OCI-LY3 (cell line): Measurements from ENCODE around the gene ZNF74.
"Not testable (repeated sequence)": the region's sequence is repeated elsewhere in the genome, so short reads cannot be mapped to it uniquely, and the experiment has no call there.

Experiments used
- H2AFZ ChIP-seq: fragments of 200-600, 300-600 bp; shearing (Covaris generic); 2 replicates; pipeline ENCODE4 v1.6.0; 2014; ENCODE audit warnings: antibody characterized with exemption, low read depth, low read length
- H3K27ac ChIP-seq: fragments of 200-600, 300-600 bp; sonication (generic); 2 replicates; pipeline ENCODE4 v1.5.1; 2014; ENCODE audit warnings: mild to moderate bottlenecking, low read length, moderate library complexity, mixed read lengths
- H3K27me3 ChIP-seq: fragments of 200-600, 300-600 bp; sonication (generic); 2 replicates; pipeline ENCODE4 v1.6.1; 2014; ENCODE audit warnings: low read depth, low read length, mixed read lengths
- H3K36me3 ChIP-seq: fragments of 200-600, 300-600 bp; sonication (generic); replicated peaks from 2 replicates; pipeline ENCODE3; 2014; ENCODE audit warnings: low read depth, low read length, mixed read lengths
- H3K4me1 ChIP-seq: fragments of 300-600, 200-600 bp; sonication (generic); 2 replicates; pipeline ENCODE4 v1.6.1; 2014; ENCODE audit warnings: low read length, mixed read lengths
- H3K4me2 ChIP-seq: fragments of 200-600, 300-600 bp; sonication (generic); 2 replicates; pipeline ENCODE4 v1.6.1; 2014; ENCODE audit warnings: low read length, mixed read lengths
- H3K4me3 ChIP-seq: fragments of 300-600, 200-600 bp; sonication (generic); 2 replicates; pipeline ENCODE4 v1.5.1; 2014; ENCODE audit warnings: antibody characterized with exemption, mild to moderate bottlenecking, low read length, moderate library complexity
- H3K79me2 ChIP-seq: fragments of 300-600, 200-600 bp; shearing (Covaris generic); 2 replicates; pipeline ENCODE4 v1.6.1; 2014; ENCODE audit warnings: mild to moderate bottlenecking, low read length, mixed read lengths
- H3K9ac ChIP-seq: fragments of 300-600, 200-600 bp; shearing (Covaris generic); 2 replicates; pipeline ENCODE4 v1.6.0; 2014; ENCODE audit warnings: mild to moderate bottlenecking, low read length, moderate library complexity
- H3K9me3 ChIP-seq: fragments of 200-600, 300-600 bp; shearing (Covaris generic); 2 replicates; pipeline ENCODE4 v1.6.1; 2014; ENCODE audit warnings: low read length, mixed read lengths; ENCODE audit not compliant: insufficient read depth
- H4K20me1 ChIP-seq: fragments of 200-600, 300-600 bp; sonication (generic); 2 replicates; pipeline ENCODE4 v1.6.1; 2016; ENCODE audit warnings: low read length, mixed read lengths; ENCODE audit not compliant: insufficient read depth
- EZH2phosphoT487 ChIP-seq: fragments of 200-600 bp; shearing (Covaris generic); IDR thresholded peaks from 2 replicates; pipeline ENCODE4 v1.6.1; 2018; ENCODE audit warnings: antibody characterized with exemption, mixed run types, low read depth
- TF ChIP-seq, protein P1 (sequence below): fragments of 200-600, 300-600 bp; sonication (generic); IDR thresholded peaks from 2 replicates; pipeline ENCODE4 v1.5.1; 2014; ENCODE audit warnings: antibody characterized with exemption, low read length, low read depth

The ZNF74 gene

DNA sequence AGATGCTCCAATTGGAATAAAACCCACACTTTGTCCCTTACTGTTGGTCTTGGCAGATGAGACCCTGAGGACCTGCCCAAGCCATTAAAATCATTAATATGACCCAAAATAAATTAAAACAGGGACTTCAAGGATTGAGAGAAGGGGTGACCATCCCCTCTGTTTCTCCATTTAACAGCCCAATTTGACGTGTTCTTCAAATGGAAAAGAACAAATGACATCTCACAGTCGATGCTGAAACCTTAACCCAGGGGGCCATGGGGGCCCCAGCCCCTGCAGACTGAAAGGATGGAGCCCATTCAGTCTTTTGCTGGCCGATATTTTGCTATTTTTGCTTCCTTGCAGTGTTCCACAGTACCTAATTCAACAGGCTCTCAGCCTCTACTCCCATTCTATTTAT, 20.5 kb downstream of the ZNF74 start:
- H3K79me2 ChIP-seq = no peaks in the 10 kb centered on the region
- H3K9me3 ChIP-seq = no peaks in the 10 kb centered on the region
- H3K4me3 ChIP-seq = no peak overlapping the region
- no peaks in the 10 kb centered on the region for H3K4me1 ChIP-seq
- H3K27ac ChIP-seq = no peak overlapping the region
- H3K36me3 ChIP-seq = no peaks in the 10 kb centered on the region
- H4K20me1 ChIP-seq = no peaks in the 10 kb centered on the region
- H3K4me2 ChIP-seq = no peak overlapping the region
- no peak for TF ChIP-seq EZH2phosphoT487
- TF ChIP-seq, protein P1, sequence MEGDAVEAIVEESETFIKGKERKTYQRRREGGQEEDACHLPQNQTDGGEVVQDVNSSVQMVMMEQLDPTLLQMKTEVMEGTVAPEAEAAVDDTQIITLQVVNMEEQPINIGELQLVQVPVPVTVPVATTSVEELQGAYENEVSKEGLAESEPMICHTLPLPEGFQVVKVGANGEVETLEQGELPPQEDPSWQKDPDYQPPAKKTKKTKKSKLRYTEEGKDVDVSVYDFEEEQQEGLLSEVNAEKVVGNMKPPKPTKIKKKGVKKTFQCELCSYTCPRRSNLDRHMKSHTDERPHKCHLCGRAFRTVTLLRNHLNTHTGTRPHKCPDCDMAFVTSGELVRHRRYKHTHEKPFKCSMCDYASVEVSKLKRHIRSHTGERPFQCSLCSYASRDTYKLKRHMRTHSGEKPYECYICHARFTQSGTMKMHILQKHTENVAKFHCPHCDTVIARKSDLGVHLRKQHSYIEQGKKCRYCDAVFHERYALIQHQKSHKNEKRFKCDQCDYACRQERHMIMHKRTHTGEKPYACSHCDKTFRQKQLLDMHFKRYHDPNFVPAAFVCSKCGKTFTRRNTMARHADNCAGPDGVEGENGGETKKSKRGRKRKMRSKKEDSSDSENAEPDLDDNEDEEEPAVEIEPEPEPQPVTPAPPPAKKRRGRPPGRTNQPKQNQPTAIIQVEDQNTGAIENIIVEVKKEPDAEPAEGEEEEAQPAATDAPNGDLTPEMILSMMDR = no peak
- no peak overlapping the region for H3K9ac ChIP-seq
- H3K27me3 ChIP-seq = no peaks in the 10 kb centered on the region
- H2AFZ ChIP-seq = no peak overlapping the region

DNA sequence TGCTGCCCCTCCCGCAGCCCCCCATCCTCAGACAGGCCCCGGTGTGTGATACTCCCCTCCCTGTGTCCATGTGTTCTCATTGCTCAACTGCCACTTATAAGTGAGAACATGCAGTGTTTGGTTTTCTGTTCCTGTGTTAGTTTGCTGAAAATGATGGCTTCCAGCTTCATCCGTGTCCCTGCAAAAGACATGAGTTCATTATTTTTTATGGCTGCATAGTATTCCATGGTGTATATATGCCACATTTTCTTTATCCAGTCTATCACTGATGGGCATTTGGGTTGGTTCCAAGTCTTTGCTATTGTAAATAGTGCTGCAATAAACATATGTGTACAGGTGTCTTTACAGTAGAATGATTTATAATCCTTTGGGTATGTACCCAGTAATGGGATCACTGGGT, 21.3 kb downstream of the ZNF74 start:
- not testable (repeated sequence) for H3K9ac ChIP-seq, H3K79me2 ChIP-seq, H3K27me3 ChIP-seq, H3K4me1 ChIP-seq, H3K27ac ChIP-seq, H4K20me1 ChIP-seq, H3K36me3 ChIP-seq, H3K4me3 ChIP-seq, H3K9me3 ChIP-seq, H2AFZ ChIP-seq, H3K4me2 ChIP-seq

DNA sequence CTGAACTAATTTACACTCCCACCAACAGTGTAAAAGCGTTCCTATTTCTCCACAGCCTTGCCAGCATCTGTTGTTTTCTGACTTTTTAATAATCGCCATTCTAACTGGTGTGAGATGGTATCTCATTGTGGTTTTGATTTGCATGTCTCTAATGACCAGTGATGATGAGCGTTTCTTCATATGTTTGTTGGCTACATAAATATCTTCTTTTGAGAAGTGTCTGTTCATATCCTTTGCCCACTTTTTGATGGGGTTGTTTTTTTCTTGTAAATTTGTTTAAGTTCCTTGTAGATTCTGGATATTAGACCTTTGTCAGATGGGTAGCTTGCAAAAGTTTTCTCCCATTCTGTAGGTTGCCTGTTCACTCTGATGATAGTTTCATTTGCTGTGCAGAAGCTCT, 21.7 kb downstream of the ZNF74 start:
- not testable (repeated sequence) for H3K4me3 ChIP-seq, H3K9ac ChIP-seq, H3K79me2 ChIP-seq, H4K20me1 ChIP-seq, H3K27me3 ChIP-seq, H3K27ac ChIP-seq, H3K4me1 ChIP-seq, H3K9me3 ChIP-seq, H3K4me2 ChIP-seq, H2AFZ ChIP-seq, H3K36me3 ChIP-seq

DNA sequence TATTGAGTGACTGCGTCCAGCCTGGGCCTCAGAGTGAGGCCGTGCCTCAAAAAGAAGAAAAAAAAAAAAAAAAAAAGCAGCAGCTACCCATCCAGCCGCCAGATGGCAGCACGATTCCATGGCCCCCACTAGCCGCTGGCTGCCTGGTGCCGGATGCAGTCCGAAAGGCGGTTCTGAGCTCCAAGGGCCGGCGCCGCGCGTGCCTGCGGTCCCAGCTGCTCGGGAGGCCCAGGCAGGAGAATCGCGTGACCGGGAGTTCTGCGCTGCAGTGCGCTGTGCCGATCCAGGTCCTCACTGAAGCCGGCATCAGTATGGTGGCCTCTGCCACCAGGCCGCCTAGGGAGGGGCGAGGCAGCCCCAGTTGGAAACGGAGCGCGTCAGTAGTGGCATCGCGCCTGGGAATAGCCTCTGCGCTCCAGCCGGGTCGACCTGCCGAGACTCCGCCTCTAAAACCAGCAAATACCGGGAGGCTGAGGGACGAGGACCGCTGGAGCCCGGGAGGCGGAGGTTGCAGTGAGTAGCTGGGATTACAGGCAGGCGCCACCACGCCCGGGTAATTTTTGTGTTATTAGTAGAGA, 24.3 kb downstream of the ZNF74 start:
- no peaks in the 10 kb centered on the region for H4K20me1 ChIP-seq
- no peak overlapping the region for H3K27ac ChIP-seq
- H2AFZ ChIP-seq = peak overlapping the region; percentile 85
- H3K79me2 ChIP-seq = no peaks in the 10 kb centered on the region
- TF ChIP-seq, protein P1 = peak; percentile 81
- no peak for TF ChIP-seq EZH2phosphoT487
- no peaks in the 10 kb centered on the region for H3K9me3 ChIP-seq
- H3K4me2 ChIP-seq = peak overlapping the region; percentile 83
- peak overlapping the region; percentile 42 for H3K9ac ChIP-seq
- no peaks in the 10 kb centered on the region for H3K4me1 ChIP-seq
- H3K4me3 ChIP-seq = peak overlapping the region; percentile 77
- no peaks in the 10 kb centered on the region for H3K27me3 ChIP-seq
- no peaks in the 10 kb centered on the region for H3K36me3 ChIP-seq

DNA sequence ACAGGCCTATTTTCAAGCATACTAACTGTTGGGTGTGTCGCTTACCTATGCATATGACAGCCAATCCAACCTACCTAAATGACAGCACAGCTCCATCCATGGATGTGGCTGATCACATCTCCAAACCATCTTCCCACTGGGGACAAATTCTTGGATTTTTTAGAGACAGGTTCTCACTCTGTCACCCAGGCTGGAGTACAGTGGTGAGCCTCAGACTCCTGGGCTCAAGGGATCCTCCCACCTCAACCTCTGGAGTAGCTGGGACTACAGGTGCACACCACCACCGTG, 25.7 kb downstream of the ZNF74 start:
- Histone ChIP-seq H3K4me3 (no peak overlapping the region), H3K36me3 (no peaks in the 10 kb centered on the region), H3K4me2 (no peak overlapping the region), H3K27me3 (no peaks in the 10 kb centered on the region), H3K9ac (no peak overlapping the region), H2AFZ (no peak overlapping the region), H3K4me1 (no peaks in the 10 kb centered on the region), H3K79me2 (no peaks in the 10 kb centered on the region), H3K27ac (no peak overlapping the region), H3K9me3 (no peaks in the 10 kb centered on the region), H4K20me1 (no peaks in the 10 kb centered on the region)
- TF ChIP-seq EZH2phosphoT487 = no peak
- TF ChIP-seq, protein P1 = no peak
